GM21619 (cell line): ENCODE measurements around the gene CDKL5.

ENCODE experiments used
- ATAC-seq: cut with Tn5 transposase; IDR thresholded peaks from one replicate; pipeline ENCODE4 v1.9.1; 2021; ENCODE audit not compliant: unreplicated experiment

CDKL5 gene

DNA sequence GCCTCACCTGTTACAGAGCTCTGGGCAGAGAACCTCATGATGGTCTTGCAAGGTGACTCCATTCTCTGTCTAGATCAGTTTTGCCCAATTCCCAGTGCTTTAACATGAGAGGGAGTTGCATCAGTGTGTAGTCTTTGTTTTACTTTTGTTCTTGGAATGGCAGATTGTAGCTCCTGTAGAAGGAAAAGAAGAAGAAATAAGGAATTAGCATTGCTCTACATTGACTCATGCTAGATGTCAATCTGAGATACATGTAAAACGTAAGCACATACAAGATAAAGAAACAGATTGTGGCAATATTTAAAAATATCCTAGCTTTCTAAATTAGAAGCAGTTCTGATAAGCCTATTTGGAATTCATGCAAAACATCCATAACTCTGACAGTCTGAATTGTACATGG is 266.0 kb downstream of the CDKL5 start:
- ATAC-seq, result no peak

DNA sequence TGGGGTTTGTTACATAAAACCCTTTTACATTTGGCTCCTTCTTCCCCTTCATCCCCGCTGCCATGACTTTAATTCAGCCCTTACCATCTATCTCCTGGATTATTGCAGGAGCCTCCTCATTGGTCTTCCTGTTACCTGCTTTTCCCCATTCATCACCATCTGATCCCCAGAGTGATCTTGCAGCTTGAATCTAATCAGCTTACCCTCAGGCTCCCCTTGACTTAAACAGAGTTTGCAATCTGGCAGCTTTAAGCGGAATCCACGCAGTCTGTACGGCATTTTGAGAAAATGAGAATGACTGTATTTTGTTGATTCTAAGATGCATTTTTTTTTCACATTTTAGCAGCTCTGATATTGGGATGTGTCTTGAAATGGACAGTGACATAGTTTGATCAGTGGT is 267.1 kb downstream of the CDKL5 start:
- ATAC-seq, result no peak

DNA sequence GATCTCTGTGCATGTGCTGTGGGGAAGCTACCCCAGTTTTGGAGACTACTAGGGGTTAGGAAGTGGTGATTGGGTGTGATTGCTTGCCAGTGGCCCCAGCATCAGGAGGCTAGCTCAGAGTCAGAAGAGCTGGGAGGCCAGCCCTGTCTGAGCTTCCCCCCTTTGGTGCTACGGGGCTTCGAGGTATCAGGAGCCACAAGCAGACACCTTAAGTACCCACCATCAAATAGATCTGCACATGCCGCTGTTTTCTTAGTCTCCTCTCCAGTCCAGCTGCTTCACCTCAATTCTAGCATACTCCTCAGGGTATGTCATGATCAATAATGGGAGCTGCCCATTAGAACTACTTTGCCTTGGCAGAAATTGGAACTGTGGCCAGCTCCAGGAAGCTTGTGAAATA is 271.2 kb downstream of the CDKL5 start:
- ATAC-seq, result no peak

DNA sequence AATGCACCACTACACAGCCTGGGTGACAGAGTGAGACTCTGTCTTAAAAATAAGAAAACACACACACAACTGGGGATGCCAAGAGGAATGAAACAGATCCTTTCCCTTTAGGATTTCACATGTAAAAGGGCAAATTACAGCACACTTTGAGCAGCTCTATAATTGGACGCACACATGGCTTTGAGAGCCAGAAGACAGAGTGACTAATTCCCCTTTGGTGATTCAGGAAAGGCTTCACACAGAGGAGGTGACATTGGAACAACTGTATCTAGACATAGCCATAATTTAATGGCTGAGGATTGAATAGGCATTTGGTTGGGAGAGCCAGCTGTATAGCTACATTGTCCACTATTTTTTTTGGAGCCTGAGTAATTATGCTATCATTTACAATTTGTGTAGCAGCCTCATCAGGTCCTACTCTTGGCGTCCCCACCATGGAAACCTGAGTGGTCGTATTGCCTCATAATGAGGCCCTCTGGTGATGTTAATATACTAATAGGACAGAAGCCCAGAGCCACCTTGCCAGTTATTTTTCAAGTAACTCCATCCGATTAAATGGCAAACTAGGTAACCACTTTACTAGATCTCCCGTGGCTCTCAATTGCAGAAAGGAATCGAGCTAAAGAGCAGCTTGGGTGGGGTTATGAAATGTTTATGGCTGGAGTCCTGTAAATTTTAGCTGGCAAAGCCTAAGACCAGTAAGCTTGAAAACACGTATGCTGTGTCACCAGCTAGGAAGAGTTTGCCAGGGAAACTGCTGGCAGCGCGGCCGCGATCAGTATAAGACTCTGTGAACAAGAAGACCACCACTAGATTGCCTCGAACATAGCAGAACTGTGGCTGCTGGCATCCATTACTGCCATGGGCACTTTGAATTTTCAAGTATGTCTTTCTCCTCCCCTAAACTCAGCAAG is 273.6 kb downstream of the CDKL5 start:
- no peak for ATAC-seq

DNA sequence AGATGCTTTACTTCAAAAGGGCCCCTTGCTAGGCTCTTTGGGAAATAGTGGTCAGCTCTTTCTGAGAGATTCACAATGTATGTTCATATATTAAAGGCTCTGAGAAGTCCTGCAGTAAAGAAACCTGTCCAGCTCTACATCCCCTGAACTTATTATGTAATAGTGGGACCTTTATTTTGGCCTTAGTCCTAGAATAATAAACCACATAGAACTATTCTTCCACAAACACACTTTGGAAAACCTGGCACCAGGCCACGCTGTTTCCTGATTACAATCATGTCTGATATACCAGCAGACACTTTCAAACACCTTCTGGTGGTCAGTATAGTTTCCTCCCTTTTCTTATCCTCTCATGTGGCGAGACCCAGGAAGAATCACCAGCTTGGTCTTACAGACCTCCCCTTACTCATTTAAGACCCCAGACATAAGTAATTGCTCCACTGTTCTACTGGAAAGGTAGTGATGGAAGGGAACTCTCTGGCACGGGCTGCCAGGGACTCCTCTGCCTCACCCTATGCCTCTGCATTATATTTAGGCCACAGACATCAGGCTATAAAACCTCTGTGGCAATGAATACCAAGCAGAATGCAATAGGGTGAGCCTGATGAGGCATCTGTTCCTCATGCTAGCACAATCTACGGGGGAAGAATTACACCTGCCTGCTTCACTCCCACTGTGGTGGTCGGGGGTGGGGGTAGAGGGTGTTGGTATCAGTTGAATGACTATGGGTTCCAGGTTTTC is 276.4 kb downstream of the CDKL5 start:
- no peak for ATAC-seq

DNA sequence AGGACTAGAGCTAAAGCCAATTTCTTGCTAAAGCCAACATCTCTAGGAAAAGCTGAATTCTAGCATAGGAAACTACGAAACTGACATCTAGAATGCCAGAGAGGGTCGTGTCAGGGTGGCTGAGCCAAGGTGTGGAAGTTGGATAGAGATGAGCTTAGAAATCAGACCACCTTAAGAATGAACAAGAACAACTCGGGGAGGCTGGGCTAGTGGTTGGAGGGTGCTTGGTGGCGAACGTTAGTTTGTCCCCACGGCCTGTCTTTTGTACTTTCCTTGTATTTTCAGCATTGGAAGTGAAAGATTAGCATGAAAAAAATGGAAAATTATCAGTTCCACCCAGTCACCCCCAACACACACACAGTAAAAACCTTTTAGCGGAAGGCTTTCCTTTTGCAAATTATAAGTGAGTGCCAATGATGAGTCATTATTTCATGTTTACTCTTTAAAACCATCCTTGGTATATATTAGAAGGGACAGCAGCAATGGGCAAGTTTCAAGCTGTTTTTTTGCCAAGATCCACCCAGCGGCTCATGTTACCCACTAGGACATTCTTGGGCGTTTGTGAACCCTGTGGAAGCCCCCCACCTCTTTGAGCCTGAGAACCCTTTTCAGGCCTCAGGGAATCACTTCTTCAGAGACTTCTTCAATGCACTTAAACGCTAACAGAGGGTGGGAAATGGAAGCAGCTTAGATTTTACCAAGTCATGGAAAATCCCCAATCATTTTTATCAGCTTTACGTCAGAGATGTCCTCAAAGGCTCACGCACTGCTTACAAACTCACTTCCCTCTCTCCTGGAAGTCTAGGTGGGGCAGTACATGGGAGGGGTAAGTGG is 277.2 kb downstream of the CDKL5 start:
- no peak for ATAC-seq
